IPS DF 19.7 (cell line): ENCODE data around the gene TRPM2.

ENCODE experiments used
- DNase-seq: peaks from one replicate; pipeline ENCODE4 v3.0.0-alpha.2; 2013; ENCODE audit warnings: low read depth, low spot score

The TRPM2 gene

GRCh38 chr21:44322621-44323325 lies 30.6 kb upstream of the TRPM2 start:
- no peak for DNase-seq

GRCh38 chr21:44323591-44323990 lies 29.8 kb upstream of the TRPM2 start:
- no peak for DNase-seq

- no peak for DNase-seq
These were observed 29.1 kb upstream of the TRPM2 start for GRCh38 chr21:44324106-44324853.

- no peak for DNase-seq
These were observed 28.6 kb upstream of the TRPM2 start for GRCh38 chr21:44324854-44325107.

- no peak for DNase-seq
These were observed 27.8 kb upstream of the TRPM2 start for GRCh38 chr21:44325386-44326271.

- no peak for DNase-seq
These were observed 27.2 kb upstream of the TRPM2 start for GRCh38 chr21:44326272-44326647.

GRCh38 chr21:44326716-44327602 lies 26.5 kb upstream of the TRPM2 start:
- DNase-seq: no peak

- no peak for DNase-seq
These were observed 25.8 kb upstream of the TRPM2 start for GRCh38 chr21:44327603-44327974.

GRCh38 chr21:44328242-44328895 lies 25.1 kb upstream of the TRPM2 start:
- DNase-seq: no peak

- no peak for DNase-seq
These were observed 24.1 kb upstream of the TRPM2 start for GRCh38 chr21:44329086-44329889.

- DNase-seq: no peak
These were observed 23.3 kb upstream of the TRPM2 start for GRCh38 chr21:44329971-44330681.

- DNase-seq: no peak
These were observed 22.7 kb upstream of the TRPM2 start for GRCh38 chr21:44330698-44331097.

GRCh38 chr21:44331209-44331608 lies 22.2 kb upstream of the TRPM2 start:
- no peak for DNase-seq

- DNase-seq: no peak
These were observed 21.6 kb upstream of the TRPM2 start for GRCh38 chr21:44331650-44332307.

GRCh38 chr21:44332383-44332782 lies 21.0 kb upstream of the TRPM2 start:
- no peak for DNase-seq

GRCh38 chr21:44332965-44333364 lies 20.5 kb upstream of the TRPM2 start:
- no peak for DNase-seq

- DNase-seq: no peak
These were observed 19.7 kb upstream of the TRPM2 start for GRCh38 chr21:44333509-44334328.

- no peak for DNase-seq
These were observed 18.9 kb upstream of the TRPM2 start for GRCh38 chr21:44334329-44335030.
